ENCODE measurements around the gene TMEM242. TPM values are rescaled to one million over a fixed set of nuclear protein-coding genes. Genes with fewer than 3 reads are reported as not detected.

Gene TMEM242
- total RNA-seq, 4 donors from 2014 or later = 0.20 to 8.4 (median 5.8) TPM

GRCh38 chr6:157368359-157369049 is 45.2 kb upstream of the TMEM242 start:
- Histone ChIP-seq H3K36me3 (no peaks in the 10 kb centered on the region), H3K27me3 (peaks cover 5% of the 10 kb centered on the region), H3K4me3 (no peak overlapping the region), H3K9me3 (no peaks in the 10 kb centered on the region), H3K27ac (no peak overlapping the region), H3K4me1 (no peaks in the 10 kb centered on the region)
- intact Hi-C loops (cut with DNase I; ENCODE audit: low total_unique reads) = no loop called here
- DNase-seq = no peak
- 78% methylated on average over 5 to 7 of the region's 7 CpGs for WGBS, 2 donors (ENCODE audit: low coverage in 1 of 2)
- TF ChIP-seq CTCF (IDR thresholded peaks at IDR 0.05) (no peak), POLR2A (IDR thresholded peaks at IDR 0.05) (no peak), POLR2AphosphoS5 (IDR thresholded peaks at IDR 0.05) (no peak), EP300 (IDR thresholded peaks at IDR 0.05; ENCODE audit: low read depth) (no peak)
- in situ Hi-C loops (cut with MboI; ENCODE audit: low pct_ligation_motif_present in 1 of 4, low pct_unique_long_range_greater_than_20kb in 1 of 4, low sequenced_read_pairs in 3 of 4) = no loop called here

GRCh38 chr6:157366648-157367047 is 43.3 kb upstream of the TMEM242 start:
- in situ Hi-C loops (cut with MboI; ENCODE audit: low pct_ligation_motif_present in 1 of 4, low pct_unique_long_range_greater_than_20kb in 1 of 4, low sequenced_read_pairs in 3 of 4) = no loop called here
- H3K4me3 ChIP-seq = no peak overlapping the region
- no peak overlapping the region for H3K27ac ChIP-seq
- WGBS, 2 donors (ENCODE audit: low coverage in 1 of 2) = 94 to 98% methylated on average over 5 to 11 of the region's 11 CpGs
- no peaks in the 10 kb centered on the region for H3K36me3 ChIP-seq
- peaks cover 14% of the 10 kb centered on the region for H3K27me3 ChIP-seq
- intact Hi-C loops (cut with DNase I; ENCODE audit: low total_unique reads) = no loop called here
- DNase-seq = no peak
- no peaks in the 10 kb centered on the region for H3K9me3 ChIP-seq
- TF ChIP-seq POLR2A (IDR thresholded peaks at IDR 0.05) (no peak), POLR2AphosphoS5 (IDR thresholded peaks at IDR 0.05) (no peak), EP300 (IDR thresholded peaks at IDR 0.05; ENCODE audit: low read depth) (no peak), CTCF (IDR thresholded peaks at IDR 0.05) (no peak)
- no peaks in the 10 kb centered on the region for H3K4me1 ChIP-seq

- in situ Hi-C loops (cut with MboI; ENCODE audit: low pct_ligation_motif_present in 1 of 4, low pct_unique_long_range_greater_than_20kb in 1 of 4, low sequenced_read_pairs in 3 of 4) = no loop called here
- H3K9me3 ChIP-seq = no peaks in the 10 kb centered on the region
- no peak for DNase-seq
- H3K27ac ChIP-seq = no peak overlapping the region
- no peak overlapping the region for H3K4me3 ChIP-seq
- H3K36me3 ChIP-seq = no peaks in the 10 kb centered on the region
- peaks cover 14% of the 10 kb centered on the region for H3K27me3 ChIP-seq
- TF ChIP-seq EP300 (IDR thresholded peaks at IDR 0.05; ENCODE audit: low read depth) (no peak), POLR2A (IDR thresholded peaks at IDR 0.05) (no peak), POLR2AphosphoS5 (IDR thresholded peaks at IDR 0.05) (no peak), CTCF (IDR thresholded peaks at IDR 0.05) (no peak)
- H3K4me1 ChIP-seq = no peaks in the 10 kb centered on the region
- WGBS, 2 donors (ENCODE audit: low coverage in 1 of 2) = 98 to 100% methylated on average over 1 of the region's 1 CpG
- intact Hi-C loops (cut with DNase I; ENCODE audit: low total_unique reads) = no loop called here
These were observed 41.4 kb upstream of the TMEM242 start for GRCh38 chr6:157364705-157365104.

GRCh38 chr6:157361886-157362285 is 38.6 kb upstream of the TMEM242 start:
- Histone ChIP-seq H3K27ac (no peak overlapping the region), H3K27me3 (peaks cover 10% of the 10 kb centered on the region), H3K9me3 (no peaks in the 10 kb centered on the region), H3K36me3 (no peaks in the 10 kb centered on the region), H3K4me3 (no peak overlapping the region), H3K4me1 (no peaks in the 10 kb centered on the region)
- in situ Hi-C loops (cut with MboI; ENCODE audit: low pct_ligation_motif_present in 1 of 4, low pct_unique_long_range_greater_than_20kb in 1 of 4, low sequenced_read_pairs in 3 of 4) = no loop called here
- TF ChIP-seq POLR2A (IDR thresholded peaks at IDR 0.05) (no peak), POLR2AphosphoS5 (IDR thresholded peaks at IDR 0.05) (no peak), CTCF (IDR thresholded peaks at IDR 0.05) (no peak), EP300 (IDR thresholded peaks at IDR 0.05; ENCODE audit: low read depth) (no peak)
- DNase-seq = no peak
- intact Hi-C loops (cut with DNase I; ENCODE audit: low total_unique reads) = no loop called here
- WGBS, 2 donors (ENCODE audit: low coverage in 1 of 2) = 63 to 71% methylated on average over 3 of the region's 3 CpGs
